ENCODE measurements around the gene PCNA. TPM values are rescaled to one million over a fixed set of nuclear protein-coding genes. Genes with fewer than 3 reads are reported as not detected.

The PCNA gene
- total RNA-seq, 4 donors from 2014 or later: 28.2 to 42.8 (median 37.4) TPM

DNA sequence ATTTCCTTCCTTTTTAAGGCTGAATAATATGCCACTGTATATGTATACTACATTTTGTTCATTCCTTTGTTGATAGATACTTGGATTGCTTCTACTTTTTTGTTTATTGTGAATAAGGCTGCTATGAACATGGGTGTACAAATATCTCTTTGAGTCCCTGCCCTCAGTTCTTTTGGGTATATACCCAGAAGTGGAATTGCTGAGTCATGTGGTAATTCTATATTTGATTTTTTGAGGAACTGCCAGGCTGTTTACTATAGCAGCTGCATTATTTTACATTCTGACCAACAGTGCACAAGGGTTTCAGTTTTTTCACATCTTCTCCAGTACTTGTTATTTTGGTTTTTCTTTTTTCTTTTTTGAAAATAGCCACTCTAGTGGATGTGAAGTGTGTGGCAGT lies 41.1 kb upstream of the PCNA start:
- Histone ChIP-seq H3K27ac (no peak overlapping the region), H3K9me3 (no peaks in the 10 kb centered on the region), H3K4me3 (no peak overlapping the region), H3K4me1 (peaks cover 0 to 21% (median 0%) of the 10 kb centered on the region in 4 donors), H3K27me3 (no peaks in the 10 kb centered on the region), H3K36me3 (no peaks in the 10 kb centered on the region)
- no peak for DNase-seq (ENCODE audit: low spot score in 2 of 2)
- TF ChIP-seq CTCF (IDR thresholded peaks at IDR 0.05) (no peak), EP300 (IDR thresholded peaks at IDR 0.05) (no peak), POLR2A (IDR thresholded peaks at IDR 0.05) (no peak)

- no peaks in the 10 kb centered on the region for H3K9me3 ChIP-seq
- no peak overlapping the region for H3K4me3 ChIP-seq
- TF ChIP-seq CTCF (IDR thresholded peaks at IDR 0.05) (no peak), POLR2A (IDR thresholded peaks at IDR 0.05) (no peak), EP300 (IDR thresholded peaks at IDR 0.05) (no peak)
- H3K4me1 ChIP-seq: peaks cover 0 to 26% (median 0%) of the 10 kb centered on the region in 4 donors
- WGBS, 2 donors: 54 to 61% methylated on average over 3 of the region's 3 CpGs
- H3K27ac ChIP-seq: no peak overlapping the region
- no peaks in the 10 kb centered on the region for H3K36me3 ChIP-seq
- DNase-seq (ENCODE audit: low spot score in 2 of 2): no peak
- no peaks in the 10 kb centered on the region for H3K27me3 ChIP-seq
Observed at GRCh38 chr20:5159928-5160327, 40.2 kb upstream of the PCNA start.

- H3K36me3 ChIP-seq: no peaks in the 10 kb centered on the region
- peaks cover 0 to 30% (median 4%) of the 10 kb centered on the region in 4 donors for H3K4me1 ChIP-seq
Observed at GRCh38 chr20:5156675-5157448, 37.1 kb upstream of the PCNA start.

DNA sequence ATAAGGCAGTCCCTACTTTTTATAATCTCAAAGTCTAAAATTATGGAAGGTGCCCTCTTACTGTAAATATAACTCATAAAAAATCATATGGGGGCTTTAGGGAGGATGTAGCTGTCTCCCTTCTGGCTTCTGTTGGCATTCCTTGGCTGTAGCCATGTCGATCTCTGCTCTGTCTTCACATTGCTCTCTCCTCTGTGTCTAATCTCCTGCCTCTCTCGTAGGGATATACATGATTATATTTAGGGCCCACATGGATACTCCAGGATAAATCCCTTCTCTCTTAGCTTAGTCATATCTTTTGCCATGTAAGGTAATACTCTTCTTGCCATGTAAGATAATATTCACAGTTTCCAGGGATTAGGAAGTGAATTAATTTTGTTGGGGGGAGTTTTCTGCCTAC lies 35.6 kb upstream of the PCNA start:
- Histone ChIP-seq H3K4me1 (peaks cover 0 to 36% (median 9%) of the 10 kb centered on the region in 4 donors), H3K27ac (no peak overlapping the region), H3K4me3 (no peak overlapping the region), H3K9me3 (no peaks in the 10 kb centered on the region), H3K27me3 (no peaks in the 10 kb centered on the region), H3K36me3 (no peaks in the 10 kb centered on the region)
- DNase-seq (ENCODE audit: low spot score in 2 of 2): no peak
- TF ChIP-seq CTCF (IDR thresholded peaks at IDR 0.05): no peak
- TF ChIP-seq POLR2A (IDR thresholded peaks at IDR 0.05): no peak
- no peak for TF ChIP-seq EP300 (IDR thresholded peaks at IDR 0.05)
- 76 to 86% methylated on average over 2 of the region's 2 CpGs for WGBS, 2 donors

More at GRCh38 chr20:5156675-5157448, 37.1 kb upstream of the PCNA start:
- no peak overlapping the region for H3K4me3 ChIP-seq
- no peak overlapping the region for H3K27ac ChIP-seq
- no peak for DNase-seq (ENCODE audit: low spot score in 2 of 2)
- no peaks in the 10 kb centered on the region for H3K9me3 ChIP-seq
- H3K27me3 ChIP-seq: no peaks in the 10 kb centered on the region
- no peak for TF ChIP-seq CTCF (IDR thresholded peaks at IDR 0.05)
- no peak for TF ChIP-seq POLR2A (IDR thresholded peaks at IDR 0.05)
- no peak for TF ChIP-seq EP300 (IDR thresholded peaks at IDR 0.05)
- WGBS, 2 donors: 51 to 74% methylated on average over 4 of the region's 4 CpGs

DNA sequence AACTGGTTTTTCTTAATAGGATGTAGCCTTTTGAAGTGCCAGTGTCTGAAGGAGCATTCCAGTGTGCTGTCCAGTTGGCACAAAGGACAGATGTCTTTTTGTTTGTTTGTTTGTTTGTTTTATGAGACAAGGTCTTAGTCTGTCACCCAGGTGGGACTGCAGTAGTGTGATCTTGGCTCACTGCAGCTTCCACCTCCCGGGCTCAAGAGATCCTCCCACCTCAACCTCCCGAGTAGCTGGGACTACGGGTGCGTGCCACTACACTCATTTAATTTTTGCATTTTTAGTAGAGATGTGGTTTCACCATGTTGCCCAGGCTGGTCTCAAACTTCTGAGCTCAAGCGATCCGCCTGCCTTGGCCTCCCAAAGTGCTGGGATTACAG lies 34.8 kb upstream of the PCNA start:
- Histone ChIP-seq H3K4me3 (no peak overlapping the region), H3K36me3 (no peaks in the 10 kb centered on the region), H3K4me1 (peaks cover 0 to 45% (median 9%) of the 10 kb centered on the region in 4 donors), H3K27me3 (no peaks in the 10 kb centered on the region), H3K27ac (no peak overlapping the region), H3K9me3 (no peaks in the 10 kb centered on the region)
- WGBS, 2 donors: 94% methylated on average over 6 of the region's 6 CpGs
- DNase-seq (ENCODE audit: low spot score in 2 of 2): no peak
- TF ChIP-seq EP300 (IDR thresholded peaks at IDR 0.05) (no peak), POLR2A (IDR thresholded peaks at IDR 0.05) (no peak), CTCF (IDR thresholded peaks at IDR 0.05) (no peak)

Measured in tibial nerve (tissue), 4 donors.